ENCODE results near the gene SLC16A3. TPM values are rescaled to one million over a fixed set of nuclear protein-coding genes. Genes with fewer than 3 reads are reported as not detected.
A peak's percentile ranks its signal among the peaks of the same experiment; 100 is the strongest.

SLC16A3 gene
- polyA plus RNA-seq, 1 of the 3 experiments (the other 2 are of a cell fraction) = 70.7 TPM

DNA sequence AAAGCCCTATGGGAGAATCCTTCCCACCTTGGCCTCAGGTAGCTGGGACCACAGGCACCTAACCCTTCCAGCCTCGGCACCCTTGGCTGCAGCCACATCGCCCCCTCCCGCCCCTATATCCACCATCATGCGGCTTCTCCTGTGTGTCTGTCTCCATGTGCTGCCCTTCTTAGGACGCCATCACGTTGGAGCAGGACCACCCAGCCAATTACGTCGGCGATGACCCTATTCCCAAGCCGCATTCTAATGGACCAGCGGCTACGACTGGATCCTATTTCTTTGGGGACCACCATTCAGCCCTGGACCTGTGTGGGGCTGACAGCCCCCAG lies 12.9 kb upstream of the SLC16A3 start:
- Histone ChIP-seq H3K9ac (no peak overlapping the region), H2AFZ (ENCODE audit: low read depth) (no peak overlapping the region), H3K9me3 (no peaks in the 10 kb centered on the region), H3K27me3 (ENCODE audit: insufficient read depth) (no peaks in the 10 kb centered on the region), H4K20me1 (ENCODE audit: insufficient read depth) (no peaks in the 10 kb centered on the region), H3K4me1 (ENCODE audit: control insufficient read depth in 1 of 2, insufficient read depth in 2 of 2, low read depth in 1 of 2, low read length in 1 of 2) (peaks cover 34 to 43% of the 10 kb centered on the region in 2 experiments), H3K27ac (ENCODE audit: low read depth in 2 of 2, low read length in 1 of 2) (peak overlapping the region; percentile 83 to 94), H3K36me3 (replicated peaks in 1 of 2; ENCODE audit: control insufficient read depth in 1 of 2, insufficient read depth in 2 of 2, low read length in 1 of 2) (no peaks in the 10 kb centered on the region), H3K79me2 (ENCODE audit: insufficient read depth) (peaks cover 36% of the 10 kb centered on the region), H3F3A (replicated peaks; ENCODE audit: insufficient read depth) (peaks cover 29% of the 10 kb centered on the region), H3K4me2 (peak overlapping the region; percentile 68; the same call in 1 of the 2 replicates), H3K4me3 (ENCODE audit: low read depth in 2 of 2, low read length in 1 of 2) (no peak overlapping the region), H3K9me2 (no peaks in the 10 kb centered on the region)
- 96% methylated on average over 12 of the region's 12 CpGs for WGBS (ENCODE audit: low lambda C conversion rate)
- CTCF ChIA-PET = interaction anchor here (0.6 to 6.4 kb wide), 5 partner anchors 10 to 219 kb away, joined by 3 to 45 read pairs (median 3); no protein-coding TSS in a partner anchor
- peak; percentile 31 for DNase-seq
- no peak for TF ChIP-seq MEF2A (IDR thresholded peaks at IDR 0.05; ENCODE audit: borderline replicate concordance, low read depth)
- TF ChIP-seq, protein P1, sequence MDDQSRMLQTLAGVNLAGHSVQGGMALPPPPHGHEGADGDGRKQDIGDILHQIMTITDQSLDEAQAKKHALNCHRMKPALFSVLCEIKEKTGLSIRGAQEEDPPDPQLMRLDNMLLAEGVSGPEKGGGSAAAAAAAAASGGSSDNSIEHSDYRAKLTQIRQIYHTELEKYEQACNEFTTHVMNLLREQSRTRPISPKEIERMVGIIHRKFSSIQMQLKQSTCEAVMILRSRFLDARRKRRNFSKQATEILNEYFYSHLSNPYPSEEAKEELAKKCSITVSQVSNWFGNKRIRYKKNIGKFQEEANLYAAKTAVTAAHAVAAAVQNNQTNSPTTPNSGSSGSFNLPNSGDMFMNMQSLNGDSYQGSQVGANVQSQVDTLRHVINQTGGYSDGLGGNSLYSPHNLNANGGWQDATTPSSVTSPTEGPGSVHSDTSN (IDR thresholded peaks at IDR 0.05) = no peak
- TF ChIP-seq, protein P2, sequence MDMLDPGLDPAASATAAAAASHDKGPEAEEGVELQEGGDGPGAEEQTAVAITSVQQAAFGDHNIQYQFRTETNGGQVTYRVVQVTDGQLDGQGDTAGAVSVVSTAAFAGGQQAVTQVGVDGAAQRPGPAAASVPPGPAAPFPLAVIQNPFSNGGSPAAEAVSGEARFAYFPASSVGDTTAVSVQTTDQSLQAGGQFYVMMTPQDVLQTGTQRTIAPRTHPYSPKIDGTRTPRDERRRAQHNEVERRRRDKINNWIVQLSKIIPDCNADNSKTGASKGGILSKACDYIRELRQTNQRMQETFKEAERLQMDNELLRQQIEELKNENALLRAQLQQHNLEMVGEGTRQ (IDR thresholded peaks at IDR 0.05; ENCODE audit: borderline replicate concordance, low read depth, low read length) = no peak
- no peak for TF ChIP-seq NRF1 (IDR thresholded peaks at IDR 0.05; ENCODE audit: low read depth, low read length)
- TF ChIP-seq, protein P3, sequence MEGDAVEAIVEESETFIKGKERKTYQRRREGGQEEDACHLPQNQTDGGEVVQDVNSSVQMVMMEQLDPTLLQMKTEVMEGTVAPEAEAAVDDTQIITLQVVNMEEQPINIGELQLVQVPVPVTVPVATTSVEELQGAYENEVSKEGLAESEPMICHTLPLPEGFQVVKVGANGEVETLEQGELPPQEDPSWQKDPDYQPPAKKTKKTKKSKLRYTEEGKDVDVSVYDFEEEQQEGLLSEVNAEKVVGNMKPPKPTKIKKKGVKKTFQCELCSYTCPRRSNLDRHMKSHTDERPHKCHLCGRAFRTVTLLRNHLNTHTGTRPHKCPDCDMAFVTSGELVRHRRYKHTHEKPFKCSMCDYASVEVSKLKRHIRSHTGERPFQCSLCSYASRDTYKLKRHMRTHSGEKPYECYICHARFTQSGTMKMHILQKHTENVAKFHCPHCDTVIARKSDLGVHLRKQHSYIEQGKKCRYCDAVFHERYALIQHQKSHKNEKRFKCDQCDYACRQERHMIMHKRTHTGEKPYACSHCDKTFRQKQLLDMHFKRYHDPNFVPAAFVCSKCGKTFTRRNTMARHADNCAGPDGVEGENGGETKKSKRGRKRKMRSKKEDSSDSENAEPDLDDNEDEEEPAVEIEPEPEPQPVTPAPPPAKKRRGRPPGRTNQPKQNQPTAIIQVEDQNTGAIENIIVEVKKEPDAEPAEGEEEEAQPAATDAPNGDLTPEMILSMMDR (IDR thresholded peaks at IDR 0.05) = no peak
- TF ChIP-seq YY1 (IDR thresholded peaks at IDR 0.05; ENCODE audit: low read depth) = no peak
- POLR2A ChIA-PET = interaction anchor here (1.3 kb wide), 1 partner anchor 19 kb away, joined by 3 read pairs; no protein-coding TSS in a partner anchor

DNA sequence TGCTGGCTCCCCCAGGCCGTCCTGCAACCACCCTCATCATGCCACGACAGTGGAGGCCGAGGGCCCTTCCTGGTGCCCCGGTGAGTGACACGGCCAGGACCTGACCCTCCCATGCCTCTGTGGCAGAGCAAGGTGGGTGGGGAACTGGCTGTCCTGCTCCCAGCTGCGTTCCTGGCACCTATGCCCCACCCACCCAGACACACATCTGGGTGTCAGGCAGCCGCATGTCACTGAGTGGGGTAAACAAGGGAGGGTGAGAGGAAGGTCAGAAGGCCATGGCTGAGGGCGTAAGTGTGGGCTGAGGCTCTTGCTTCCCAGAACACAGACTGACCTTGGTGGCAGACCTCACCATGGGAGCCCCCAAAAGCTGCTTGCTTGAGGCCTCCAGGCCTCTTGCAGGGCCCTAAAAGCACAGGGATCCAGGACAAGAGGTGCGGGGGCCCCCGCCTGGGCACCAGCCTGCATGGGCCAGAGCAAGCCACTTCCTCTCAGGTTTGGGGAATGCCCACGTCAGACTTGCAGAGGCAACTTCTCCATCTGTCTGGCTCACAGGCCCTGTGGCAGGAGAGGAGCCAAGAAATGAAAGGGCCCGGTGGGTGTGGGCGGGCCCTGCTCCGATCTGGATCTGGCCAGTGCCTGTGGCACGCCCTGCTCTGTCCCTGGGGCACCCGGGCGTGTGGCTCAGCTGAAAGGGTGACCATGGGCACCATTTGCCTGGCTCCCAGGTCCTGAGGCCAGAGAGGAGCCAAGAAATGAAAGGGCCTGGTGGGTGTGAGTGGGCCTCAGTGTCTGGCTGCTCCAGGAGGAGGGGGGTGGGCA lies 12.3 kb upstream of the SLC16A3 start:
- no peaks in the 10 kb centered on the region for H3K9me3 ChIP-seq
- peak overlapping the region; percentile 25; the same call in 1 of the 2 replicates for H2AFZ ChIP-seq (ENCODE audit: low read depth)
- no peak overlapping the region for H3K4me3 ChIP-seq (ENCODE audit: low read depth in 2 of 2, low read length in 1 of 2)
- no peaks in the 10 kb centered on the region for H4K20me1 ChIP-seq (ENCODE audit: insufficient read depth)
- POLR2A ChIA-PET = interaction anchor here (1.3 kb wide), 1 partner anchor 18 kb away, joined by 3 read pairs; no protein-coding TSS in a partner anchor
- H3K9me2 ChIP-seq = no peaks in the 10 kb centered on the region
- DNase-seq = peak; percentile 54
- peaks cover 30% of the 10 kb centered on the region for H3K79me2 ChIP-seq (ENCODE audit: insufficient read depth)
- CTCF ChIA-PET = interaction anchor here (1.4 to 6.4 kb wide), 3 partner anchors 10 to 104 kb away, joined by 3 to 45 read pairs (median 15); no protein-coding TSS in a partner anchor
- H3K4me2 ChIP-seq = peak overlapping the region; percentile 68
- peaks cover 29% of the 10 kb centered on the region for H3F3A ChIP-seq (replicated peaks; ENCODE audit: insufficient read depth)
- no peaks in the 10 kb centered on the region for H3K27me3 ChIP-seq (ENCODE audit: insufficient read depth)
- H3K27ac ChIP-seq (ENCODE audit: low read depth in 2 of 2, low read length in 1 of 2) = peak overlapping the region; percentile 83 to 94
- H3K4me1 ChIP-seq (ENCODE audit: control insufficient read depth in 1 of 2, insufficient read depth in 2 of 2, low read depth in 1 of 2, low read length in 1 of 2) = peaks cover 34 to 40% of the 10 kb centered on the region in 2 experiments
- H3K36me3 ChIP-seq (replicated peaks in 1 of 2; ENCODE audit: control insufficient read depth in 1 of 2, insufficient read depth in 2 of 2, low read length in 1 of 2) = no peaks in the 10 kb centered on the region
- peak overlapping the region; percentile 70 for H3K9ac ChIP-seq
- WGBS (ENCODE audit: low lambda C conversion rate) = 58% methylated on average over 14 of the region's 17 CpGs
- TF ChIP-seq, protein P4, sequence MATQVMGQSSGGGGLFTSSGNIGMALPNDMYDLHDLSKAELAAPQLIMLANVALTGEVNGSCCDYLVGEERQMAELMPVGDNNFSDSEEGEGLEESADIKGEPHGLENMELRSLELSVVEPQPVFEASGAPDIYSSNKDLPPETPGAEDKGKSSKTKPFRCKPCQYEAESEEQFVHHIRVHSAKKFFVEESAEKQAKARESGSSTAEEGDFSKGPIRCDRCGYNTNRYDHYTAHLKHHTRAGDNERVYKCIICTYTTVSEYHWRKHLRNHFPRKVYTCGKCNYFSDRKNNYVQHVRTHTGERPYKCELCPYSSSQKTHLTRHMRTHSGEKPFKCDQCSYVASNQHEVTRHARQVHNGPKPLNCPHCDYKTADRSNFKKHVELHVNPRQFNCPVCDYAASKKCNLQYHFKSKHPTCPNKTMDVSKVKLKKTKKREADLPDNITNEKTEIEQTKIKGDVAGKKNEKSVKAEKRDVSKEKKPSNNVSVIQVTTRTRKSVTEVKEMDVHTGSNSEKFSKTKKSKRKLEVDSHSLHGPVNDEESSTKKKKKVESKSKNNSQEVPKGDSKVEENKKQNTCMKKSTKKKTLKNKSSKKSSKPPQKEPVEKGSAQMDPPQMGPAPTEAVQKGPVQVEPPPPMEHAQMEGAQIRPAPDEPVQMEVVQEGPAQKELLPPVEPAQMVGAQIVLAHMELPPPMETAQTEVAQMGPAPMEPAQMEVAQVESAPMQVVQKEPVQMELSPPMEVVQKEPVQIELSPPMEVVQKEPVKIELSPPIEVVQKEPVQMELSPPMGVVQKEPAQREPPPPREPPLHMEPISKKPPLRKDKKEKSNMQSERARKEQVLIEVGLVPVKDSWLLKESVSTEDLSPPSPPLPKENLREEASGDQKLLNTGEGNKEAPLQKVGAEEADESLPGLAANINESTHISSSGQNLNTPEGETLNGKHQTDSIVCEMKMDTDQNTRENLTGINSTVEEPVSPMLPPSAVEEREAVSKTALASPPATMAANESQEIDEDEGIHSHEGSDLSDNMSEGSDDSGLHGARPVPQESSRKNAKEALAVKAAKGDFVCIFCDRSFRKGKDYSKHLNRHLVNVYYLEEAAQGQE (IDR thresholded peaks at IDR 0.05; ENCODE audit: low read depth, low read length) = peak; percentile 18; the same call in 1 of the 2 replicates
- TF ChIP-seq, protein P3 (IDR thresholded peaks at IDR 0.05) = no peak
- TF ChIP-seq TAF1 (IDR thresholded peaks at IDR 0.05; ENCODE audit: borderline replicate concordance, low read depth, low read length) = no peak; the same call in 1 of the 2 replicates
- TF ChIP-seq RCOR1 (IDR thresholded peaks at IDR 0.05; ENCODE audit: low read length) = no peak
- TF ChIP-seq MXI1 (IDR thresholded peaks at IDR 0.05; ENCODE audit: low read depth, low read length) = peak; percentile 31; the same call in 1 of the 2 replicates
- no peak for TF ChIP-seq SIN3A (IDR thresholded peaks at IDR 0.05; ENCODE audit: borderline replicate concordance, low read depth, low read length)
- TF ChIP-seq POLR2AphosphoS5 (IDR thresholded peaks at IDR 0.05; ENCODE audit: low read depth, low read length) = no peak; the same call in 1 of the 2 replicates
- no peak for TF ChIP-seq RAD21 (IDR thresholded peaks at IDR 0.05; ENCODE audit: low read length)
- no peak for TF ChIP-seq FOXM1 (IDR thresholded peaks at IDR 0.05; ENCODE audit: low read depth)

All from SK-N-SH (cell line).